IPS-15b (cell line): ENCODE measurements around the gene TUBAL3.

Experiments
- H3K27me3 ChIP-seq: one replicate; pipeline ENCODE4 v1.6.1; 2013; ENCODE audit warnings: low read length; ENCODE audit not compliant: control insufficient read depth, insufficient read depth
- H3K36me3 ChIP-seq: one replicate; pipeline ENCODE4 v1.6.1; 2013; ENCODE audit warnings: low read length; ENCODE audit not compliant: control insufficient read depth, insufficient read depth
- H3K4me1 ChIP-seq: one replicate; pipeline ENCODE4 v1.6.1; 2013; ENCODE audit warnings: mild to moderate bottlenecking, low read length; ENCODE audit not compliant: control insufficient read depth, insufficient read depth
- H3K4me3 ChIP-seq: one replicate; pipeline ENCODE4 v1.5.1; 2013; ENCODE audit warnings: low read depth, low read length
- H3K9ac ChIP-seq: one replicate; pipeline ENCODE4 v1.6.1; 2013; ENCODE audit warnings: low read depth, mild to moderate bottlenecking, low read length
- H3K9me3 ChIP-seq: one replicate; pipeline ENCODE4 v1.6.1; 2013; ENCODE audit warnings: mild to moderate bottlenecking, low read length; ENCODE audit not compliant: control insufficient read depth, insufficient read depth

TUBAL3 gene

GRCh38 chr10:5442990-5443370 lies 38.4 kb upstream of the TUBAL3 start:
- Histone ChIP-seq H3K4me1 (peaks cover 6% of the 10 kb centered on the region), H3K9me3 (no peaks in the 10 kb centered on the region), H3K27me3 (no peaks in the 10 kb centered on the region), H3K36me3 (no peaks in the 10 kb centered on the region), H3K9ac (no peak overlapping the region), H3K4me3 (no peak overlapping the region)

GRCh38 chr10:5442065-5442989 lies 37.7 kb upstream of the TUBAL3 start:
- Histone ChIP-seq H3K36me3 (no peaks in the 10 kb centered on the region), H3K9me3 (no peaks in the 10 kb centered on the region), H3K9ac (no peak overlapping the region), H3K4me3 (no peak overlapping the region), H3K4me1 (peaks cover 6% of the 10 kb centered on the region), H3K27me3 (no peaks in the 10 kb centered on the region)

GRCh38 chr10:5441106-5441505 lies 36.5 kb upstream of the TUBAL3 start:
- no peaks in the 10 kb centered on the region for H3K27me3 ChIP-seq
- H3K9ac ChIP-seq: no peak overlapping the region
- H3K9me3 ChIP-seq: no peaks in the 10 kb centered on the region
- H3K4me3 ChIP-seq: no peak overlapping the region
- no peaks in the 10 kb centered on the region for H3K36me3 ChIP-seq
- H3K4me1 ChIP-seq: peaks cover 4% of the 10 kb centered on the region

- H3K4me1 ChIP-seq: peaks cover 2% of the 10 kb centered on the region
- no peaks in the 10 kb centered on the region for H3K9me3 ChIP-seq
- no peaks in the 10 kb centered on the region for H3K36me3 ChIP-seq
- H3K4me3 ChIP-seq: no peak overlapping the region
- H3K9ac ChIP-seq: no peak overlapping the region
- no peaks in the 10 kb centered on the region for H3K27me3 ChIP-seq
Measured at GRCh38 chr10:5440206-5440605, 35.6 kb upstream of the TUBAL3 start.

GRCh38 chr10:5435328-5435727 lies 30.7 kb upstream of the TUBAL3 start:
- no peak overlapping the region for H3K9ac ChIP-seq
- no peaks in the 10 kb centered on the region for H3K27me3 ChIP-seq
- peaks cover 5% of the 10 kb centered on the region for H3K4me1 ChIP-seq
- peaks cover 2% of the 10 kb centered on the region for H3K36me3 ChIP-seq
- no peak overlapping the region for H3K4me3 ChIP-seq
- H3K9me3 ChIP-seq: no peaks in the 10 kb centered on the region

- Histone ChIP-seq H3K9me3 (no peaks in the 10 kb centered on the region), H3K4me1 (peaks cover 5% of the 10 kb centered on the region), H3K36me3 (peaks cover 2% of the 10 kb centered on the region), H3K9ac (no peak overlapping the region), H3K27me3 (no peaks in the 10 kb centered on the region), H3K4me3 (no peak overlapping the region)
Measured at GRCh38 chr10:5434017-5434753, 29.6 kb upstream of the TUBAL3 start.

- H3K36me3 ChIP-seq: peaks cover 2% of the 10 kb centered on the region
- H3K27me3 ChIP-seq: no peaks in the 10 kb centered on the region
- peaks cover 5% of the 10 kb centered on the region for H3K4me1 ChIP-seq
- H3K9ac ChIP-seq: no peak overlapping the region
- H3K4me3 ChIP-seq: no peak overlapping the region
- no peaks in the 10 kb centered on the region for H3K9me3 ChIP-seq
Measured at GRCh38 chr10:5433182-5433581, 28.6 kb upstream of the TUBAL3 start.

GRCh38 chr10:5428133-5428532 lies 23.5 kb upstream of the TUBAL3 start:
- Histone ChIP-seq H3K27me3 (no peaks in the 10 kb centered on the region), H3K9ac (no peak overlapping the region), H3K4me3 (no peak overlapping the region), H3K36me3 (peaks cover 2% of the 10 kb centered on the region), H3K9me3 (no peaks in the 10 kb centered on the region), H3K4me1 (peaks cover 12% of the 10 kb centered on the region)

- Histone ChIP-seq H3K9me3 (no peaks in the 10 kb centered on the region), H3K36me3 (no peaks in the 10 kb centered on the region), H3K9ac (no peak overlapping the region), H3K4me1 (peaks cover 12% of the 10 kb centered on the region), H3K4me3 (no peak overlapping the region), H3K27me3 (no peaks in the 10 kb centered on the region)
Measured at GRCh38 chr10:5424751-5425150, 20.1 kb upstream of the TUBAL3 start.

- Histone ChIP-seq H3K4me3 (no peak overlapping the region), H3K9ac (no peak overlapping the region), H3K36me3 (no peaks in the 10 kb centered on the region), H3K9me3 (no peaks in the 10 kb centered on the region), H3K27me3 (no peaks in the 10 kb centered on the region), H3K4me1 (peaks cover 12% of the 10 kb centered on the region)
Measured at GRCh38 chr10:5423771-5424170, 19.1 kb upstream of the TUBAL3 start.

GRCh38 chr10:5419466-5420094 lies 15.0 kb upstream of the TUBAL3 start:
- H3K9me3 ChIP-seq: no peaks in the 10 kb centered on the region
- no peaks in the 10 kb centered on the region for H3K27me3 ChIP-seq
- no peak overlapping the region for H3K9ac ChIP-seq
- H3K4me3 ChIP-seq: no peak overlapping the region
- H3K4me1 ChIP-seq: peaks cover 15% of the 10 kb centered on the region
- no peaks in the 10 kb centered on the region for H3K36me3 ChIP-seq
